ENCODE data around the gene CRELD2. TPM values are rescaled to one million over a fixed set of nuclear protein-coding genes. Genes with fewer than 3 reads are reported as not detected.

The CRELD2 gene
- total and polyA plus RNA-seq, 2 of the 8 experiments (the other 6 are each of a cell fraction or from before 2014, with no cell fraction given), result 24.5 to 36.6 TPM

- TF ChIP-seq BCL11A (IDR thresholded peaks at IDR 0.05; ENCODE audit: low read depth in 2 of 2, low read length in 2 of 2) (no peak), ASH2L (IDR thresholded peaks at IDR 0.05; ENCODE audit: low read length) (no peak), CTBP2 (IDR thresholded peaks at IDR 0.05; ENCODE audit: borderline replicate concordance, insufficient read depth, insufficient read length, low read length) (no peak), HDAC2 (IDR thresholded peaks at IDR 0.05; ENCODE audit: borderline replicate concordance in 1 of 2, low read depth in 2 of 2, low read length in 2 of 2) (no peak), TBP (IDR thresholded peaks at IDR 0.05; ENCODE audit: low read depth, low read length) (no peak), TAF1 (IDR thresholded peaks at IDR 0.05; ENCODE audit: low read depth, low read length) (no peak), POU5F1 (IDR thresholded peaks at IDR 0.05; ENCODE audit: low read depth, low read length) (no peak), KDM4A (IDR thresholded peaks at IDR 0.05; ENCODE audit: low read depth, low read length, severe bottlenecking) (no peak), RAD21 (IDR thresholded peaks at IDR 0.05 in 1 of 2, conservative IDR thresholded peaks at IDR 0.05 in 1 of 2; ENCODE audit: low read depth in 2 of 2, low read length in 2 of 2) (no peak), GTF2F1 (IDR thresholded peaks at IDR 0.05; ENCODE audit: borderline replicate concordance, low read depth, low read length) (no peak), EZH2 (IDR thresholded peaks at IDR 0.05; ENCODE audit: low read depth, low read length, severe bottlenecking) (no peak)
Measured at GRCh38 chr22:49937758-49938564, 19.5 kb downstream of the CRELD2 start (continued).
